RPMI8226 (cell line): ENCODE data around the gene TBC1D1.

Experiments used
- DNase-seq: peaks from one replicate; pipeline ENCODE4 v3.0.0-alpha.2; 2015

TBC1D1 gene

GRCh38 chr4:38132843-38133662, 242.2 kb downstream of the TBC1D1 start:
- DNase-seq, result no peak

GRCh38 chr4:38133711-38134480, 243.0 kb downstream of the TBC1D1 start:
- no peak for DNase-seq

- no peak for DNase-seq
Measured at GRCh38 chr4:38135201-38135600, 244.3 kb downstream of the TBC1D1 start.

DNA sequence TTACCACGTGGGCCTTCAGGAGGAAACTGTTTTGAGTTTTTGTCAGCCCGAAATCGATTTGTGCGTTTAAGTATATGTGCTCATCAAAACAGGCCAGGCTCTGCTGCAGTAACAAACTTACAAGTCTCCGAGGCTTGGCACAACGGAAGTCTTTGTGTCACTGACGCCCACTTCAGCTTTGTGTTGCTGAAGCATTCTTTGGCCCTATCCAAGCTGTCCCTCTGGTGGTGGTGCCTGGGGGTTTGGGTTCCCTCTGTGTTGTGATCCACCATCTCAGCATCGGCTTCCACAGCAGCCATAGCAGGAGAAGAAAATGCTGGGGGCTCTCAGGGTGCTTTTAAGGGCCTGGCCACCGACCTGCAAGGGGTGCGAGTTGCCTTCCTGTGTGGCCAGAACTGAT, 245.7 kb downstream of the TBC1D1 start:
- DNase-seq, result no peak

DNA sequence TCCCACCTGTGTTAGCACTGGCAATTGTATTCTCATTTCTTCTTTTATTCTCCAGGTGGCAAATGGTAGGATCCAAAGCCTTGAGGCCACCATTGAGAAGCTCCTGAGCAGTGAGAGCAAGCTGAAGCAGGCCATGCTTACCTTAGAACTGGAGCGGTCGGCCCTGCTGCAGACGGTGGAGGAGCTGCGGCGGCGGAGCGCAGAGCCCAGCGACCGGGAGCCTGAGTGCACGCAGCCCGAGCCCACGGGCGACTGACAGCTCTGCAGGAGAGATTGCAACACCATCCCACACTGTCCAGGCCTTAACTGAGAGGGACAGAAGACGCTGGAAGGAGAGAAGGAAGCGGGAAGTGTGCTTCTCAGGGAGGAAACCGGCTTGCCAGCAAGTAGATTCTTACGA, 246.2 kb downstream of the TBC1D1 start:
- no peak for DNase-seq

GRCh38 chr4:38138363-38138762, 247.5 kb downstream of the TBC1D1 start:
- no peak for DNase-seq

DNA sequence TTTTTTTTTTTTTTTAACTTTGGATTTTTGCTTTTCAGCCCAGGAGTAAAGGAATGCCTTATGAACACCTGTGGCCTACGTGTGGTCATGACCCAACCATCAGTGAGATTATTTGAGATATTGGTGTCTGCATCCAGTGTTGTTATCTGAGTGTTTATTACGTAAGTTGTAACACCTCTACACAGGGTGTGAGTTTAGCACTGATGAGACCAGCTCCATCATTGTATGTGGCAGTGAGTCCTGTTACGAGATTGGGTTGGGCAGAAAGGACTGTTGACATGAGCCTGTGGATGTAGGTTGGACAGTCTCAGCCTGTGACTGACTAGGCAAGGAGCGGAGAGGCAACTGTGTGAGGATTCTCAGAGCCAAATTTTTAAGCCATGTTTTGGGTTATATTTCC, 248.3 kb downstream of the TBC1D1 start:
- DNase-seq, result no peak

GRCh38 chr4:38140643-38141203, 249.8 kb downstream of the TBC1D1 start:
- DNase-seq, result no peak

DNA sequence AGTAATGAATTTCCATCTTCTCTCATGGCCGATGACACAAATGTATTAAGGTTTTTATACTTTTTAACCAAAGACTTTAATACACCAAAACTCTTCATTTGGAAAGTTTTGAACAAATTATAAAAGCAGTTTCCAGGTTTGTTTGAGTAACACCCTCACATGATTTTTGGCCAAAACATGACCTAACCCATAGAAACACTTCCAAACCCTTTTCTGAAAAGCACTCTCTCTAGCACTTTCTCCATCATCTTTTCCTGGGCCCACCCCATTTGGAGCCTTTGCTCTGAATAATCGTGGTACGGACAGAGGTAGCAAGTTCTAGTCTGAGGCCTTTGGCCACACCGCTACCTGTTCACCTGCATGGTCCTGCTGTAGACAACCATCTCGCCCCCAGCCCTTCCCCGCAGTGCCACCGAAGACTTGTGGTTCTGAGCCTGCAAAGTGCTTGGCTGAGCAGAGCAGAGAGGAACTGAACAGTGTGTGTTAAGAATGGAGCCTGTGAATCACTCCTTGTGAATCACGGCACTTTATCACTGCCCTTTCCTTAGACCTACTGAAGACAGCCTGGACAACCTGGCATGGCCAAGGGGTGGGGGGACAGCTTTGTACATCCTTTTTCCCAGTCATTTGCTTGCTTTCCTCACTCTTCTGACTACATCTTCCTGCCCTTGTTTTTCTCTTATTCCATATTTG, 251.1 kb downstream of the TBC1D1 start:
- DNase-seq, result no peak

- no peak for DNase-seq
Measured at GRCh38 chr4:38144031-38144430, 253.1 kb downstream of the TBC1D1 start.

GRCh38 chr4:38145033-38145678, 254.3 kb downstream of the TBC1D1 start:
- DNase-seq, result no peak

GRCh38 chr4:38145741-38146140, 254.9 kb downstream of the TBC1D1 start:
- DNase-seq, result no peak

DNA sequence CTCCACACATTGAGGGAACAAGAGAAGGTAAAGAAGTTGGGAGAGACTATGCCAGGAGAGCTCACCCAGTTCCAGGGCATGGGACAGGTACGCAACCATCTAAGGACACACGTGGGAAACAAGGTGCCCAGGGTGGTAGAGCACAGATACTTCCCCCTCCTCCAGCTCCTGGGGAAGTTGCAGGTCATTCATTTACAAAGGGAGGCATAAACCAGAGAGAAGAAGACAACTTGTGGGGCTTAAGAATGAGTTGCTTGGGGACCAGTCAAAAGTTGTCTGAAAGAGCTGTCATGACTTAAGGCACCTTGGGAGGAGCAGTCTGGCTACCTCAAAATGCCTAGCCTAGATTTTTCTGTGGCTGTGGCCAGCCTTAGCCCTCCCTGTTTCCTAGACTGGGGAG, 255.5 kb downstream of the TBC1D1 start:
- no peak for DNase-seq

DNA sequence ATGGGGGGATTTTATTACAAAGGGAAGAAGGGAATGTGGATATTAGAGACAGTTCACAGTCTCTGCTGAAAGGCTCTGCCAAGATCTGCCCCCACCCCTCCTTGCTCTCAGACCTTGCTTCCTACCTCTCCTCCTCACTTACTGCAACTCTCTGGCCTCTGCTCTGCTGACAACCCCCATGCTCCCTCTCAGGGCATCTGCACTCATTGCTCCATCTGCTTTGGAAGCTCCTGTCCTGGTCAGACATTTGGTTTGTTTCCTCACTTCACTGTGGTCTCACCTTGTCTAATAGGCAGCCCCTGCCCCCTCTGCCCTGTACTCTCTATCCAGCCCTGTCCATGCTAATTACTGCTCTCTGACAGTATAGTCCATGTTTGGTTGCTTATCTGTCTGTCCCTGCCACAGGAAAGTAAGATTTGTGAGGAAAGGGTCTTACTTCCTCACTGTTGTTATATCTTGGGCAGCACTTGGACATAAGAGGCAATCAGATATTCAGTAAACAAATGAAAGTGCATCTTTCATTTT, 258.6 kb downstream of the TBC1D1 start:
- DNase-seq, result no peak

GRCh38 chr4:38149997-38150671, 259.2 kb downstream of the TBC1D1 start:
- DNase-seq, result no peak

GRCh38 chr4:38150766-38151165, 259.9 kb downstream of the TBC1D1 start:
- DNase-seq, result no peak

- DNase-seq, result no peak
Measured at GRCh38 chr4:38151873-38152272, 261.0 kb downstream of the TBC1D1 start.

- no peak for DNase-seq
Measured at GRCh38 chr4:38152305-38152704, 261.4 kb downstream of the TBC1D1 start.

- DNase-seq, result no peak
Measured at GRCh38 chr4:38152721-38153386, 262.0 kb downstream of the TBC1D1 start.

DNA sequence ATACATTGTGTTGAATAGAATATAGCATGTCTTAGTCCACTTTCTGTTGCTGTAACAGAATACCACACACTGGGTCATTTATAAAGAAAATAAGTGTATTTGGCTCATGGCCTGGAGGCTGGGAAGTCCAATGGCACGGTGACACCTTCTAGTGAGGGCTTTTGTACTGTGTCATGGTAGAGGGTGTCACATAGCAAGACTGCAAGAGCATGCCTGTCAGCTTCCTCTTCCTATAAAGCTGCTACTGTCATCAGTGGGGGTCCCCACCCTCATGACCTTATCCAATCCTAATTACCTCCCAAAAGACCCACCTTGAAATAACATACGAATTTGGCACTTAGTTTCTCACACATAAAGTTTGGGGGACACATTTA, 262.5 kb downstream of the TBC1D1 start:
- DNase-seq, result no peak

- no peak for DNase-seq
Measured at GRCh38 chr4:38154252-38154651, 263.4 kb downstream of the TBC1D1 start.
